Mesendoderm (in vitro differentiated cells): ENCODE measurements around the gene FAM217A.

Source experiments
- DNase-seq: peaks from one replicate; pipeline ENCODE4 v3.0.0; 2013
- H2AK5ac ChIP-seq: 2 replicates; pipeline ENCODE4 v1.6.1; 2013; ENCODE audit warnings: low read length, inconsistent platforms
- H2BK120ac ChIP-seq: 2 replicates; pipeline ENCODE4 v1.6.1; 2013; ENCODE audit warnings: low read depth, mild to moderate bottlenecking, low read length, moderate library complexity, mixed read lengths
- H2BK15ac ChIP-seq: replicated peaks from 2 replicates; pipeline ENCODE4 v1.6.1; 2013; ENCODE audit warnings: low read depth, mild to moderate bottlenecking, moderate library complexity
- H2BK5ac ChIP-seq: 2 replicates; pipeline ENCODE4 v1.6.1; 2013; ENCODE audit warnings: low read length, inconsistent platforms
- H3K18ac ChIP-seq: 2 replicates; pipeline ENCODE4 v1.6.1; 2013; ENCODE audit warnings: mild to moderate bottlenecking, low read length, mixed read lengths
- H3K23ac ChIP-seq: one replicate; pipeline ENCODE4 v1.6.1; 2013; ENCODE audit warnings: low read length
- H3K27ac ChIP-seq: 2 replicates; pipeline ENCODE4 v1.5.1; 2013; ENCODE audit warnings: low read depth, mild to moderate bottlenecking, inconsistent platforms, low read length, moderate library complexity
- H3K27me3 ChIP-seq: 2 replicates; pipeline ENCODE4 v1.6.1; 2013; ENCODE audit warnings: low read length, control low read depth, mild to moderate bottlenecking, inconsistent platforms; ENCODE audit not compliant: insufficient read depth, poor library complexity
- H3K36me3 ChIP-seq: 2 replicates; pipeline ENCODE4 v1.6.1; 2013; ENCODE audit warnings: low read length, inconsistent platforms; ENCODE audit not compliant: control insufficient read depth, insufficient read depth
- H3K4ac ChIP-seq: one replicate; pipeline ENCODE4 v1.6.1; 2013; ENCODE audit warnings: low read depth, mild to moderate bottlenecking, low read length, moderate library complexity
- H3K4me1 ChIP-seq: 2 replicates; pipeline ENCODE4 v1.6.1; 2013; ENCODE audit warnings: low read depth, low read length, inconsistent platforms; ENCODE audit not compliant: control insufficient read depth
- H3K4me2 ChIP-seq: 2 replicates; pipeline ENCODE4 v1.6.1; 2013; ENCODE audit warnings: low read length
- H3K4me3 ChIP-seq: 2 replicates; pipeline ENCODE4 v1.5.1; 2013; ENCODE audit warnings: mild to moderate bottlenecking, low read length
- H3K56ac ChIP-seq: one replicate; pipeline ENCODE4 v1.6.1; 2013; ENCODE audit warnings: low read length
- H3K79me1 ChIP-seq: 2 replicates; pipeline ENCODE4 v1.6.1; 2013; ENCODE audit warnings: low read length, inconsistent platforms
- H3K79me2 ChIP-seq: 2 replicates; pipeline ENCODE4 v1.6.1; 2013; ENCODE audit warnings: mild to moderate bottlenecking, low read length; ENCODE audit not compliant: control insufficient read depth, insufficient read depth
- H3K9ac ChIP-seq: 2 replicates; pipeline ENCODE4 v1.6.1; 2013; ENCODE audit warnings: low read length, inconsistent platforms
- H4K5ac ChIP-seq: one replicate; pipeline ENCODE4 v1.6.1; 2013; ENCODE audit warnings: low read length
- H4K8ac ChIP-seq: one replicate; pipeline ENCODE4 v1.6.1; 2013; ENCODE audit warnings: low read depth, mild to moderate bottlenecking, control low read depth, low read length, moderate library complexity
- WGBS: extraction: QIAGEN DNeasy Blood & Tissue Kit; methylation state at CpG from one replicate; pipeline ENCODE4 v1.1.7; 2013; ENCODE audit warnings: low lambda C conversion rate, missing lambda C conversion rate; ENCODE audit not compliant: insufficient coverage; ENCODE audit errors: extremely low coverage; 5-methylcytosine and 5-hydroxymethylcytosine counted together

The FAM217A gene

DNA sequence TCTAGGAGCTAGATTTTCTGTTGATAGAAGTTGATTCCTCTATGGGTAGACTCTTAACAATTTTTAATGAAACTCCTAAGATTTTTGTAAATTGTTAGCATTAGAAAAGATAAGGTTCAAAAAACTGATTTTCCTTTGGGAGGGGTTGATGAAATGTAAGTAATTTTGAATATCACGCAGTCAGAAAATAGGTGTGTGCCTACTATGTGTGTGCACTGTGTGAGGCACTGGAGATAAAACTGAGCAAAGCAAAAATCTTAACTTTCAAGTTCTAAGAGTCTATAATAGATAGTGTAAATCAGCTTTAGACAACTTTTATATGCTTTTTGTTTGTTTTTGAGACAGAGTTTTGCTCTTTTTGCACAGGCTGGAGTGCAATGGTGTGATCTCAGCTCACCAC, 53.3 kb downstream of the FAM217A start:
- Histone ChIP-seq H2BK5ac (no peak overlapping the region), H3K23ac (no peak overlapping the region), H3K18ac (no peak overlapping the region), H3K56ac (no peak overlapping the region), H3K27me3 (no peaks in the 10 kb centered on the region), H3K36me3 (no peaks in the 10 kb centered on the region), H3K4ac (no peak overlapping the region), H3K4me1 (no peaks in the 10 kb centered on the region), H2BK120ac (no peak overlapping the region), H3K4me2 (no peak overlapping the region), H2BK15ac (no peak overlapping the region), H2AK5ac (no peak overlapping the region), H3K79me2 (peaks cover 79% of the 10 kb centered on the region), H3K4me3 (no peak overlapping the region), H3K9ac (no peak overlapping the region), H3K79me1 (peaks cover 4% of the 10 kb centered on the region), H4K8ac (no peak overlapping the region), H3K27ac (no peak overlapping the region), H4K5ac (no peak overlapping the region)
- DNase-seq = no peak
- no CpG with 5 or more reads among the region's 1 CpG for WGBS

- H4K5ac ChIP-seq = no peak overlapping the region
- H3K36me3 ChIP-seq = no peaks in the 10 kb centered on the region
- no peak overlapping the region for H2BK120ac ChIP-seq
- no peak for DNase-seq
- no peak overlapping the region for H3K4me3 ChIP-seq
- H3K18ac ChIP-seq = no peak overlapping the region
- H3K79me1 ChIP-seq = peaks cover 2% of the 10 kb centered on the region
- H4K8ac ChIP-seq = no peak overlapping the region
- H3K27ac ChIP-seq = no peak overlapping the region
- H3K23ac ChIP-seq = no peak overlapping the region
- H3K27me3 ChIP-seq = no peaks in the 10 kb centered on the region
- no peaks in the 10 kb centered on the region for H3K4me1 ChIP-seq
- H3K79me2 ChIP-seq = peaks cover 60% of the 10 kb centered on the region
- H2AK5ac ChIP-seq = no peak overlapping the region
- no peak overlapping the region for H2BK15ac ChIP-seq
- H3K56ac ChIP-seq = no peak overlapping the region
- H2BK5ac ChIP-seq = no peak overlapping the region
- H3K4ac ChIP-seq = no peak overlapping the region
- no CpG with 5 or more reads among the region's 1 CpG for WGBS
- no peak overlapping the region for H3K4me2 ChIP-seq
- H3K9ac ChIP-seq = no peak overlapping the region
These were observed 55.7 kb downstream of the FAM217A start for GRCh38 chr6:4023240-4023639.

DNA sequence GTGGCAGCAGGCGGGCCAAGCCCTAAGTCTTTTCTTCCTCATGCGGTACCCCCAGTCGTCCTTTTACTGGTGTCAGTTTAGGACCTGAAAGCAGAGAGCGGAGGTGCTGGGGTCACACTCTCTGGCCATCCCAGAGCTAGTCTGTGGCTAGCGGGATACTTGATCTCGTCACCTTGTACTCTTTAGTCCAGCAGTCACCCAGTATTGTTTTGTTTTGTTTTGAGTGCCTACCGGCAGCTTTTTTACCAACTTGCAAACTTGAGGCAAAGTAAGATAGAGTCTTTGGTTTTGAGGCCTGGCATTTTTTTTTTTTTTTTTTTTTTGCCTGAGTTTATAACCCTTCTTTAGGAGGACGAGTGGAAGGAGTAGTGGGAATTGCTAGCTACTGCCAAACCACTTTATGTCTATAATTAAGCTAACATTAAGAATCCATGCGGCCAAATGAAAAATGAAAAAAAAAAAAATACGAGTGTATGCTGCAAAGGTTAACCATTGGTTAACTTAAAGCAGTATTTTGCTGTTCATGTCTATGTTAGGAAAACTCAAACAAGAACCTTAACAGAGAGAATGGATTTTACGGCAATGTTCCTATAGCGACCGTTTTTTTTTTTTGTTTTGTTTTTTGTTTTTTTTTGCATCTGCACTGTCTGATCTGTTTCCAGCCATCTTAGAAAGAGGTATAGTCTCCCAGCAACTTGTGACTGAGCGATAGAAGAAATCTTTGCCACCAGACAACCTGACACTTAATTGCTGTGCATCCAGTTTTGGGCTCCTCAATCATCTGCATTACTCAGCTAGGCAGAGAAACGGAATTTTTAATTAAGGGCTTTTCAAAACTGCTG, 56.9 kb downstream of the FAM217A start:
- no peak overlapping the region for H2AK5ac ChIP-seq
- peak overlapping the region; percentile 91 for H3K4me3 ChIP-seq
- H3K4me1 ChIP-seq = no peaks in the 10 kb centered on the region
- peak overlapping the region; percentile 75 for H3K4ac ChIP-seq
- H2BK5ac ChIP-seq = no peak overlapping the region
- peak overlapping the region; percentile 61 for H3K4me2 ChIP-seq
- peak overlapping the region; percentile 81 for H3K18ac ChIP-seq
- peak overlapping the region; percentile 87 for H3K27ac ChIP-seq
- H3K79me2 ChIP-seq = peaks cover 56% of the 10 kb centered on the region
- peaks cover 2% of the 10 kb centered on the region for H3K79me1 ChIP-seq
- no peak overlapping the region for H3K23ac ChIP-seq
- no peaks in the 10 kb centered on the region for H3K27me3 ChIP-seq
- no peak overlapping the region for H4K5ac ChIP-seq
- H3K9ac ChIP-seq = peak overlapping the region; percentile 75
- no peaks in the 10 kb centered on the region for H3K36me3 ChIP-seq
- no peak overlapping the region for H2BK15ac ChIP-seq
- H3K56ac ChIP-seq = peak overlapping the region; percentile 87
- H2BK120ac ChIP-seq = no peak overlapping the region
- no CpG with 5 or more reads among the region's 15 CpGs for WGBS
- H4K8ac ChIP-seq = no peak overlapping the region
- DNase-seq = no peak

- Histone ChIP-seq H3K79me2 (peaks cover 50% of the 10 kb centered on the region), H3K79me1 (peaks cover 1% of the 10 kb centered on the region), H3K27ac (peak overlapping the region; percentile 87), H3K23ac (no peak overlapping the region), H3K27me3 (no peaks in the 10 kb centered on the region), H3K56ac (peak overlapping the region; percentile 87), H4K5ac (no peak overlapping the region), H4K8ac (peak overlapping the region; percentile 39), H3K18ac (peak overlapping the region; percentile 81), H2AK5ac (no peak overlapping the region), H3K4me1 (no peaks in the 10 kb centered on the region), H3K9ac (peak overlapping the region; percentile 75), H2BK120ac (no peak overlapping the region), H2BK5ac (no peak overlapping the region), H3K4me3 (peak overlapping the region; percentile 91), H2BK15ac (no peak overlapping the region), H3K4ac (peak overlapping the region; percentile 75), H3K36me3 (no peaks in the 10 kb centered on the region), H3K4me2 (peak overlapping the region; percentile 61)
- DNase-seq = peak; percentile 99
- no CpG with 5 or more reads among the region's 65 CpGs for WGBS
These were observed 57.6 kb downstream of the FAM217A start for GRCh38 chr6:4021133-4021853.

DNA sequence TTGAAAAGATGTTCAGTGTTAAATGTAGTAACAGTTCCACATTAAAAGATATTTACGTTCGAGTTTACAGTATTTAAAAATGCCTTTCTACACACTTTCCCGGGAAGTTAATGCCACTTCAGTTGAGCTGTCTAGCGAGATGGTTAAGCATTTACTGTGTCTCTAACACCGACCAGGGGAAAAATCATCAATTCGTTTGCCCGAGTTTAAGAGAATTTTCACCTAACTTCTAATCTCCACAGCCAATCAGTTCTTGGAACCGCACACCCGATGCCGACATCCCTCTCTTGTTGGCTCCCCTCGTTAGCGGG, 58.2 kb downstream of the FAM217A start:
- Histone ChIP-seq H2BK5ac (no peak overlapping the region), H3K4me2 (peak overlapping the region; percentile 32), H3K4me3 (peak overlapping the region; percentile 40), H3K4ac (no peak overlapping the region), H2BK15ac (no peak overlapping the region), H3K36me3 (no peaks in the 10 kb centered on the region), H4K8ac (no peak overlapping the region), H3K9ac (peak overlapping the region; percentile 73), H3K4me1 (no peaks in the 10 kb centered on the region), H4K5ac (peak overlapping the region; percentile 10), H2AK5ac (no peak overlapping the region), H3K27ac (no peak overlapping the region), H3K23ac (no peak overlapping the region), H3K56ac (peak overlapping the region; percentile 85), H3K18ac (no peak overlapping the region), H3K79me2 (peaks cover 52% of the 10 kb centered on the region), H3K79me1 (peaks cover 1% of the 10 kb centered on the region), H3K27me3 (no peaks in the 10 kb centered on the region), H2BK120ac (no peak overlapping the region)
- no peak for DNase-seq
- WGBS = no CpG with 5 or more reads among the region's 12 CpGs
